Neuronal stem cell (in vitro differentiated cells): ENCODE data around the gene COG5.

Source experiments
- DNase-seq: peaks from one replicate; pipeline ENCODE4 v3.0.0-alpha.2; 2013; ENCODE audit warnings: low spot score
- H2AFZ ChIP-seq: one replicate; pipeline ENCODE4 v1.6.1; 2013; ENCODE audit warnings: mild to moderate bottlenecking, low read length, inconsistent platforms
- H2AK5ac ChIP-seq: 2 replicates; pipeline ENCODE4 v1.6.1; 2013; ENCODE audit warnings: low read depth, mild to moderate bottlenecking, inconsistent platforms, low read length, moderate library complexity, mixed read lengths
- H2BK120ac ChIP-seq: 2 replicates; pipeline ENCODE4 v1.6.1; 2013; ENCODE audit warnings: low read depth, mild to moderate bottlenecking, inconsistent platforms, low read length, moderate library complexity, mixed read lengths
- H2BK12ac ChIP-seq: one replicate; pipeline ENCODE4 v1.6.1; 2013; ENCODE audit warnings: low read length, inconsistent platforms
- H2BK15ac ChIP-seq: 2 replicates; pipeline ENCODE4 v1.6.1; 2013; ENCODE audit warnings: mild to moderate bottlenecking, low read length, inconsistent platforms, mixed read lengths
- H2BK5ac ChIP-seq: one replicate; pipeline ENCODE4 v1.6.1; 2013; ENCODE audit warnings: inconsistent platforms, mild to moderate bottlenecking, low read length, moderate library complexity
- H3K14ac ChIP-seq: one replicate; pipeline ENCODE4 v1.6.1; 2013; ENCODE audit warnings: low read length, inconsistent platforms
- H3K18ac ChIP-seq: 2 replicates; pipeline ENCODE4 v1.6.1; 2013; ENCODE audit warnings: low read length, inconsistent platforms
- H3K23ac ChIP-seq: 2 replicates; pipeline ENCODE4 v1.6.1; 2013; ENCODE audit warnings: low read depth, mild to moderate bottlenecking, mixed read lengths, low read length, inconsistent platforms; ENCODE audit not compliant: poor library complexity
- H3K27ac ChIP-seq: replicated peaks from 3 replicates; pipeline ENCODE4 v1.5.1; 2013; ENCODE audit warnings: low read length, inconsistent platforms
- H3K27me3 ChIP-seq, 3 experiments: 2 replicates each; pipeline ENCODE4 v1.6.1; 2013; ENCODE audit warnings: low read length in 3 of 3, mild to moderate bottlenecking in 2 of 3, inconsistent platforms in 1 of 3, low read depth in 1 of 3, mixed read lengths in 1 of 3, moderate library complexity in 1 of 3; ENCODE audit not compliant: control insufficient read depth in 3 of 3, insufficient read depth in 3 of 3
- H3K36me3 ChIP-seq, 2 donors: replicated peaks in 1 of 2; 2 replicates each; pipeline ENCODE4 v1.6.1; 2013; ENCODE audit warnings: low read length in 2 of 2; ENCODE audit not compliant: control insufficient read depth in 2 of 2, insufficient read depth in 2 of 2
- H3K4ac ChIP-seq: 2 replicates; pipeline ENCODE4 v1.6.1; 2013; ENCODE audit warnings: inconsistent platforms, mild to moderate bottlenecking, low read length, moderate library complexity
- H3K4me1 ChIP-seq, 2 donors: 1 replicate in 1 of 2; 2 replicates in 1 of 2; pipeline ENCODE4 v1.6.1; 2013; ENCODE audit warnings: low read length in 2 of 2, low read depth in 1 of 2; ENCODE audit not compliant: control insufficient read depth in 2 of 2, insufficient read depth in 1 of 2
- H3K4me2 ChIP-seq: one replicate; pipeline ENCODE4 v1.6.1; 2013; ENCODE audit warnings: mild to moderate bottlenecking, low read length, inconsistent platforms; ENCODE audit not compliant: insufficient read depth, poor library complexity, severe bottlenecking
- H3K4me3 ChIP-seq, 2 donors: 2 replicates each; pipeline ENCODE4 v1.5.1; 2013; ENCODE audit warnings: low read length in 2 of 2, mild to moderate bottlenecking in 2 of 2, inconsistent platforms in 1 of 2, moderate library complexity in 1 of 2
- H3K79me1 ChIP-seq: one replicate; pipeline ENCODE4 v1.6.1; 2013; ENCODE audit warnings: low read depth, mild to moderate bottlenecking, inconsistent platforms, low read length, moderate library complexity
- H3K9ac ChIP-seq: one replicate; pipeline ENCODE4 v1.6.1; 2013; ENCODE audit warnings: mild to moderate bottlenecking, low read depth, low read length, inconsistent platforms; ENCODE audit not compliant: poor library complexity
- H3K9me3 ChIP-seq, 2 donors: replicated peaks in 1 of 2; 2 replicates each; pipeline versions ENCODE3 to v1.6.1; 2013; ENCODE audit warnings: low read length in 2 of 2, mild to moderate bottlenecking in 2 of 2, inconsistent platforms in 1 of 2, low read depth in 1 of 2, mixed read lengths in 1 of 2, moderate library complexity in 1 of 2; ENCODE audit not compliant: control insufficient read depth in 2 of 2, insufficient read depth in 1 of 2
- H4K8ac ChIP-seq: one replicate; pipeline ENCODE4 v1.6.1; 2013; ENCODE audit warnings: low read depth, mild to moderate bottlenecking, inconsistent platforms, low read length, moderate library complexity
- H4K91ac ChIP-seq: one replicate; pipeline ENCODE4 v1.6.1; 2013; ENCODE audit warnings: low read length, low read depth, mild to moderate bottlenecking, inconsistent platforms; ENCODE audit not compliant: poor library complexity
- WGBS, 2 donors: extraction: QIAGEN DNeasy Blood & Tissue Kit; methylation state at CpG; one replicate each; pipeline ENCODE4 v1.1.7; 2013; ENCODE audit warnings: missing lambda C conversion rate in 2 of 2, mixed read lengths in 1 of 2; ENCODE audit not compliant: insufficient read length in 2 of 2, insufficient replicate concordance in 1 of 2; ENCODE audit errors: extremely low coverage in 2 of 2; 5-methylcytosine and 5-hydroxymethylcytosine counted together

Gene COG5

DNA sequence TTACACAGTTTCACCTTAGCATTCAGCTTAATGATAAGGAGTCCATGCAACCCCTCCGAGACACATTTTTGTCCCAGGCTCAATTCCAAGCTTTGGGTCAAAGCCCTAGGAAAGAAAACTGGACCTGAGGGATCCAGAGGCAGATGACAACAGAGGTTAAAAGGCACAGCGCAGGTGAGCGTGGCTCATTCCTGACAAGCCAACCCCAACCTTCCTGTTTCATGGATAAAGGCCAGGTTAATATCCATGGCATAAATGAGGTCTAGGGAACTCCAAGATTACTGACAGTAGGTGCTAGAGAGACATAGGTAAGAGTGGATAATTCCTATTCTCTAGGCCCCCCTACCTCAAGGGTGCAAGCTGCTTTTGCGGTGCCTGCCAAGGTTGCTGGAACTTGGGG lies 180.5 kb downstream of the COG5 start:
- no peak overlapping the region for H3K27ac ChIP-seq
- no peak overlapping the region for H2BK5ac ChIP-seq
- H2BK15ac ChIP-seq = no peak overlapping the region
- H2BK120ac ChIP-seq = no peak overlapping the region
- H2BK12ac ChIP-seq = no peak overlapping the region
- H3K23ac ChIP-seq = no peak overlapping the region
- H4K91ac ChIP-seq = no peak overlapping the region
- DNase-seq = no peak
- no peak overlapping the region for H3K14ac ChIP-seq
- H3K9me3 ChIP-seq = no peaks in the 10 kb centered on the region
- no peaks in the 10 kb centered on the region for H3K27me3 ChIP-seq
- WGBS, 2 donors = no CpG with 5 or more reads among the region's 4 CpGs
- H2AK5ac ChIP-seq = no peak overlapping the region
- H2AFZ ChIP-seq = no peak overlapping the region
- no peak overlapping the region for H3K9ac ChIP-seq
- H3K36me3 ChIP-seq = no peaks in the 10 kb centered on the region
- H3K4me2 ChIP-seq = no peak overlapping the region
- H3K4me3 ChIP-seq = no peak overlapping the region
- no peak overlapping the region for H4K8ac ChIP-seq
- H3K4ac ChIP-seq = no peak overlapping the region
- H3K79me1 ChIP-seq = no peaks in the 10 kb centered on the region
- H3K18ac ChIP-seq = no peak overlapping the region
- peaks cover 0 to 7% of the 10 kb centered on the region in 2 donors for H3K4me1 ChIP-seq

DNA sequence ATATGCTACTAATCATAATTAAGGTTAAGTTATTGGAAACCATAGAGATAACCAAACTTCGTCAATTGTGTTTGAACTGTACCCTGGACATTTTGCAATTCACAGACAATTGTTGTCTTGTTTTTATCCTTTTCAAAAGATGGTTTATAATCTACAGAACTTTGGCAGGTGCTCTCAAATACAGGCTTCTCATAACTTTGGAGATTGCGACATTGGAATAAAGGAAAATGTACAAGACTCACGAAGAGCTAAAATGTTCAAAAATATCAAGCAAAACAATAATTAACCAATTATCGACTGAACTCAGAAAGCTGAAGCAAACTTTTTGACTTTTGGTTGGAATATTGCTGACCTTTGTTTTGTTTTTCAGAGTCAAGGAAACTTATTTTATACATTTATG lies 182.3 kb downstream of the COG5 start:
- H3K79me1 ChIP-seq = no peaks in the 10 kb centered on the region
- no peak overlapping the region for H3K9ac ChIP-seq
- H2BK120ac ChIP-seq = no peak overlapping the region
- no peak overlapping the region for H3K18ac ChIP-seq
- H3K4me2 ChIP-seq = no peak overlapping the region
- no peak overlapping the region for H2BK5ac ChIP-seq
- H3K9me3 ChIP-seq = no peaks in the 10 kb centered on the region
- H2BK12ac ChIP-seq = no peak overlapping the region
- no peaks in the 10 kb centered on the region for H3K27me3 ChIP-seq
- H2AK5ac ChIP-seq = no peak overlapping the region
- no peak overlapping the region for H2BK15ac ChIP-seq
- H2AFZ ChIP-seq = no peak overlapping the region
- no peaks in the 10 kb centered on the region for H3K36me3 ChIP-seq
- H4K8ac ChIP-seq = no peak overlapping the region
- H4K91ac ChIP-seq = no peak overlapping the region
- no peak overlapping the region for H3K4me3 ChIP-seq
- H3K23ac ChIP-seq = no peak overlapping the region
- H3K27ac ChIP-seq = no peak overlapping the region
- no peaks in the 10 kb centered on the region for H3K4me1 ChIP-seq
- H3K4ac ChIP-seq = no peak overlapping the region
- no peak overlapping the region for H3K14ac ChIP-seq
- WGBS, 2 donors = no CpG with 5 or more reads among the region's 4 CpGs
- DNase-seq = no peak

GRCh38 chr7:107373354-107373753 lies 190.4 kb downstream of the COG5 start:
- H2BK120ac ChIP-seq = no peak overlapping the region
- WGBS, 2 donors = 100% methylated on average over 2 of the region's 4 CpGs; no CpG with 5 or more reads in 1 of the 2 donors
- no peak overlapping the region for H3K14ac ChIP-seq
- no peak overlapping the region for H3K23ac ChIP-seq
- no peaks in the 10 kb centered on the region for H3K27me3 ChIP-seq
- no peaks in the 10 kb centered on the region for H3K4me1 ChIP-seq
- H3K9me3 ChIP-seq = no peaks in the 10 kb centered on the region
- H3K4ac ChIP-seq = no peak overlapping the region
- H3K36me3 ChIP-seq = peaks cover 0 to 3% of the 10 kb centered on the region in 2 donors
- no peak overlapping the region for H4K8ac ChIP-seq
- H2AFZ ChIP-seq = no peak overlapping the region
- no peaks in the 10 kb centered on the region for H3K79me1 ChIP-seq
- no peak overlapping the region for H3K27ac ChIP-seq
- DNase-seq = no peak
- H2BK15ac ChIP-seq = no peak overlapping the region
- H3K18ac ChIP-seq = no peak overlapping the region
- no peak overlapping the region for H2AK5ac ChIP-seq
- H2BK12ac ChIP-seq = no peak overlapping the region
- H4K91ac ChIP-seq = no peak overlapping the region
- H3K4me3 ChIP-seq = no peak overlapping the region
- H2BK5ac ChIP-seq = no peak overlapping the region
- H3K9ac ChIP-seq = no peak overlapping the region
- no peak overlapping the region for H3K4me2 ChIP-seq

GRCh38 chr7:107372298-107372697 lies 191.4 kb downstream of the COG5 start:
- Histone ChIP-seq H4K8ac (no peak overlapping the region), H3K36me3 (peaks cover 0 to 3% of the 10 kb centered on the region in 2 donors), H3K4me1 (no peaks in the 10 kb centered on the region), H2AK5ac (no peak overlapping the region), H2BK15ac (no peak overlapping the region), H3K18ac (no peak overlapping the region), H3K4me3 (no peak overlapping the region), H3K9me3 (no peaks in the 10 kb centered on the region), H2BK5ac (no peak overlapping the region), H3K23ac (no peak overlapping the region), H3K4me2 (no peak overlapping the region), H3K79me1 (no peaks in the 10 kb centered on the region), H3K14ac (no peak overlapping the region), H2AFZ (no peak overlapping the region), H2BK12ac (no peak overlapping the region), H3K27me3 (no peaks in the 10 kb centered on the region), H3K9ac (no peak overlapping the region), H3K27ac (no peak overlapping the region), H3K4ac (no peak overlapping the region), H2BK120ac (no peak overlapping the region), H4K91ac (no peak overlapping the region)
- WGBS, 2 donors = no CpG with 5 or more reads among the region's 1 CpG
- DNase-seq = no peak
